ENCODE results near the gene ZNF680.
"Not testable (repeated sequence)": the region's sequence is repeated elsewhere in the genome, so short reads cannot be mapped to it uniquely, and the experiment has no call there.

The ZNF680 gene

GRCh38 chr7:64562626-64563278, at the start of gene ZNF680:
Gene ZNF680 (minus strand): TSS chr7:64563071. CDS start chr7:64562954, 117 bp downstream.
- peak; percentile 89 for DNase-seq (ENCODE audit: low spot score)

GRCh38 chr7:64612452-64612851, 49.6 kb upstream of the ZNF680 start:
- no peak for DNase-seq (ENCODE audit: low spot score)

- DNase-seq (ENCODE audit: low spot score) = no peak
Measured at GRCh38 chr7:64611717-64612116, 48.8 kb upstream of the ZNF680 start.

- DNase-seq (ENCODE audit: low spot score) = no peak
Measured at GRCh38 chr7:64610997-64611396, 48.1 kb upstream of the ZNF680 start.

GRCh38 chr7:64608116-64608910, 45.4 kb upstream of the ZNF680 start:
- DNase-seq (ENCODE audit: low spot score) = no peak

GRCh38 chr7:64606385-64606784, 43.5 kb upstream of the ZNF680 start:
- no peak for DNase-seq (ENCODE audit: low spot score)

- no peak for DNase-seq (ENCODE audit: low spot score)
Measured at GRCh38 chr7:64603271-64603670, 40.4 kb upstream of the ZNF680 start.

- DNase-seq (ENCODE audit: low spot score) = no peak
Measured at GRCh38 chr7:64602518-64602917, 39.6 kb upstream of the ZNF680 start.

GRCh38 chr7:64602086-64602485, 39.2 kb upstream of the ZNF680 start:
- no peak for DNase-seq (ENCODE audit: low spot score)

GRCh38 chr7:64599359-64599758, 36.5 kb upstream of the ZNF680 start:
- no peak for DNase-seq (ENCODE audit: low spot score)

GRCh38 chr7:64590971-64591370, 28.1 kb upstream of the ZNF680 start:
- no peak for DNase-seq (ENCODE audit: low spot score)

- DNase-seq (ENCODE audit: low spot score) = no peak
Measured at GRCh38 chr7:64581926-64582894, 19.3 kb upstream of the ZNF680 start.

- DNase-seq (ENCODE audit: low spot score) = no peak
Measured at GRCh38 chr7:64581391-64581790, 18.5 kb upstream of the ZNF680 start.

GRCh38 chr7:64574540-64575099, 11.7 kb upstream of the ZNF680 start:
- DNase-seq (ENCODE audit: low spot score) = no peak

GRCh38 chr7:64570284-64570605, 7.4 kb upstream of the ZNF680 start:
- not testable (repeated sequence) for DNase-seq (ENCODE audit: low spot score)

GRCh38 chr7:64569372-64570283, 6.8 kb upstream of the ZNF680 start:
- DNase-seq (ENCODE audit: low spot score) = peak; percentile 35

GRCh38 chr7:64562256-64562625, 630 bp downstream of the ZNF680 start:
- no peak for DNase-seq (ENCODE audit: low spot score)

- DNase-seq (ENCODE audit: low spot score) = no peak
Measured at GRCh38 chr7:64559206-64559605, 3.7 kb downstream of the ZNF680 start.

- no peak for DNase-seq (ENCODE audit: low spot score)
Measured at GRCh38 chr7:64558781-64559180, 4.1 kb downstream of the ZNF680 start.

GRCh38 chr7:64558323-64558705, 4.6 kb downstream of the ZNF680 start:
- DNase-seq (ENCODE audit: low spot score) = no peak

Data from CD4-positive, alpha-beta T cell treated with Interleukin-6 at 100 ng/mL for 8 hours (primary cell).